MM.1S (cell line): ENCODE results near the gene IQGAP2.

Experiments
- DNase-seq: peaks from one replicate; pipeline ENCODE4 v3.0.0-alpha.2; 2015
- H2AFZ ChIP-seq: fragments of 300-600 bp; sonication (generic); 2 replicates; pipeline ENCODE4 v1.6.0; 2016; ENCODE audit warnings: antibody characterized with exemption, low read length
- H3F3A ChIP-seq: fragments of 300-600 bp; sonication (generic); 2 replicates; pipeline ENCODE4 v1.6.1; 2016; ENCODE audit warnings: mild to moderate bottlenecking, antibody characterized with exemption, low read length, moderate library complexity, mixed read lengths; ENCODE audit not compliant: insufficient read depth
- H3K27ac ChIP-seq: fragments of 300-600 bp; sonication (generic); 2 replicates; pipeline ENCODE4 v1.5.1; 2016; ENCODE audit warnings: mild to moderate bottlenecking, low read length
- H3K27me3 ChIP-seq: fragments of 300-600 bp; sonication (generic); replicated peaks from 2 replicates; pipeline ENCODE4 v1.6.0; 2016; ENCODE audit warnings: low read length; ENCODE audit not compliant: insufficient read depth
- H3K36me3 ChIP-seq: fragments of 300-600 bp; sonication (generic); replicated peaks from 2 replicates; pipeline ENCODE4 v1.6.1; 2016; ENCODE audit warnings: mild to moderate bottlenecking, low read length, mixed read lengths; ENCODE audit not compliant: insufficient read depth
- H3K4me1 ChIP-seq: fragments of 300-600 bp; sonication (generic); 2 replicates; pipeline ENCODE4 v1.6.1; 2016; ENCODE audit warnings: low read length, mixed read lengths
- H3K4me2 ChIP-seq: fragments of 300-600 bp; sonication (generic); 2 replicates; pipeline ENCODE4 v1.6.0; 2016; ENCODE audit warnings: low read depth, low read length
- H3K4me3 ChIP-seq: fragments of 300-600 bp; sonication (generic); 2 replicates; pipeline ENCODE4 v1.5.1; 2016; ENCODE audit warnings: low read length, mixed read lengths
- H3K79me2 ChIP-seq: fragments of 300-600 bp; sonication (generic); 2 replicates; pipeline ENCODE4 v1.6.1; 2016; ENCODE audit warnings: mixed run types, low read length, mixed read lengths
- H3K9ac ChIP-seq: fragments of 300-600 bp; sonication (generic); 2 replicates; pipeline ENCODE4 v1.6.1; 2016; ENCODE audit warnings: low read length, mixed read lengths
- H3K9me2 ChIP-seq: fragments of 300-600 bp; sonication (generic); replicated peaks from 2 replicates; pipeline ENCODE4 v1.6.1; 2016; ENCODE audit warnings: mild to moderate bottlenecking, low read length, mixed read lengths; ENCODE audit not compliant: insufficient read depth
- H3K9me3 ChIP-seq: fragments of 300-600 bp; sonication (generic); replicated peaks from 2 replicates; pipeline ENCODE4 v1.6.1; 2016; ENCODE audit warnings: mild to moderate bottlenecking, low read length, mixed read lengths; ENCODE audit not compliant: insufficient read depth
- H4K20me1 ChIP-seq: fragments of 300-600 bp; sonication (generic); 2 replicates; pipeline ENCODE4 v1.6.1; 2016; ENCODE audit warnings: mild to moderate bottlenecking, low read length, moderate library complexity, mixed read lengths; ENCODE audit not compliant: insufficient read depth
- EZH2 ChIP-seq: fragments of 300-600 bp; sonication (generic); optimal IDR thresholded peaks from 2 replicates; pipeline ENCODE3; 2017; ENCODE audit warnings: low read depth, mild to moderate bottlenecking, antibody characterized with exemption, low read length, mixed read lengths
- EZH2phosphoT487 ChIP-seq: fragments of 300-600 bp; sonication (generic); IDR thresholded peaks from 2 replicates; pipeline ENCODE4 v1.6.1; 2018; ENCODE audit warnings: antibody characterized with exemption, low read length
- TF ChIP-seq, protein P1 (sequence below): fragments of 300-600 bp; sonication (generic); IDR thresholded peaks from 2 replicates; pipeline ENCODE4 v1.5.1; 2016; ENCODE audit warnings: antibody characterized with exemption, low read length, mixed read lengths

Gene IQGAP2

DNA sequence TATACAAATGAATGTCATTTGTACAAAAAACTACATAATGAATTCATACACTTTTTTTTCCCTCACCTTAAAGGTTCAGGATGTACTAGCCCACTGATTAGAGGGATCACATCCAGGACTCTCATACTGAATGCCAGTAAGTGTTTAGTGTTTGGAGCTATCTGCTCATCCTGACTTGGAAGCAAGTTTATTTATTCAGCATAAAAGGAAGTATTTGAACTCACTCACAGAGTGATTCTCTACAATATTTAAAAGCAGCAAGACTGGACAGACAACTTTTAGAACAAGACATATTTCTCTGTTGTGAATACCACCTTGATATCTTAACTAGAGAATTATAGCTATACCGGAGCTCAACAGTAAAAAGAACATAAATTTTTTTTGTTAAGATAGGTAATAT lies 14.8 kb upstream of the IQGAP2 start:
- Histone ChIP-seq H3K27me3 (no peaks in the 10 kb centered on the region), H3K9me2 (no peaks in the 10 kb centered on the region), H3F3A (no peaks in the 10 kb centered on the region), H3K9ac (no peak overlapping the region), H3K79me2 (no peaks in the 10 kb centered on the region), H3K36me3 (no peaks in the 10 kb centered on the region), H3K9me3 (no peaks in the 10 kb centered on the region), H3K27ac (no peak overlapping the region), H3K4me1 (no peaks in the 10 kb centered on the region), H3K4me2 (no peak overlapping the region), H4K20me1 (no peaks in the 10 kb centered on the region), H3K4me3 (no peak overlapping the region), H2AFZ (no peak overlapping the region)
- no peak for DNase-seq
- no peak for TF ChIP-seq EZH2phosphoT487
- TF ChIP-seq EZH2: no peak
- TF ChIP-seq, protein P1, sequence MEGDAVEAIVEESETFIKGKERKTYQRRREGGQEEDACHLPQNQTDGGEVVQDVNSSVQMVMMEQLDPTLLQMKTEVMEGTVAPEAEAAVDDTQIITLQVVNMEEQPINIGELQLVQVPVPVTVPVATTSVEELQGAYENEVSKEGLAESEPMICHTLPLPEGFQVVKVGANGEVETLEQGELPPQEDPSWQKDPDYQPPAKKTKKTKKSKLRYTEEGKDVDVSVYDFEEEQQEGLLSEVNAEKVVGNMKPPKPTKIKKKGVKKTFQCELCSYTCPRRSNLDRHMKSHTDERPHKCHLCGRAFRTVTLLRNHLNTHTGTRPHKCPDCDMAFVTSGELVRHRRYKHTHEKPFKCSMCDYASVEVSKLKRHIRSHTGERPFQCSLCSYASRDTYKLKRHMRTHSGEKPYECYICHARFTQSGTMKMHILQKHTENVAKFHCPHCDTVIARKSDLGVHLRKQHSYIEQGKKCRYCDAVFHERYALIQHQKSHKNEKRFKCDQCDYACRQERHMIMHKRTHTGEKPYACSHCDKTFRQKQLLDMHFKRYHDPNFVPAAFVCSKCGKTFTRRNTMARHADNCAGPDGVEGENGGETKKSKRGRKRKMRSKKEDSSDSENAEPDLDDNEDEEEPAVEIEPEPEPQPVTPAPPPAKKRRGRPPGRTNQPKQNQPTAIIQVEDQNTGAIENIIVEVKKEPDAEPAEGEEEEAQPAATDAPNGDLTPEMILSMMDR: no peak

DNA sequence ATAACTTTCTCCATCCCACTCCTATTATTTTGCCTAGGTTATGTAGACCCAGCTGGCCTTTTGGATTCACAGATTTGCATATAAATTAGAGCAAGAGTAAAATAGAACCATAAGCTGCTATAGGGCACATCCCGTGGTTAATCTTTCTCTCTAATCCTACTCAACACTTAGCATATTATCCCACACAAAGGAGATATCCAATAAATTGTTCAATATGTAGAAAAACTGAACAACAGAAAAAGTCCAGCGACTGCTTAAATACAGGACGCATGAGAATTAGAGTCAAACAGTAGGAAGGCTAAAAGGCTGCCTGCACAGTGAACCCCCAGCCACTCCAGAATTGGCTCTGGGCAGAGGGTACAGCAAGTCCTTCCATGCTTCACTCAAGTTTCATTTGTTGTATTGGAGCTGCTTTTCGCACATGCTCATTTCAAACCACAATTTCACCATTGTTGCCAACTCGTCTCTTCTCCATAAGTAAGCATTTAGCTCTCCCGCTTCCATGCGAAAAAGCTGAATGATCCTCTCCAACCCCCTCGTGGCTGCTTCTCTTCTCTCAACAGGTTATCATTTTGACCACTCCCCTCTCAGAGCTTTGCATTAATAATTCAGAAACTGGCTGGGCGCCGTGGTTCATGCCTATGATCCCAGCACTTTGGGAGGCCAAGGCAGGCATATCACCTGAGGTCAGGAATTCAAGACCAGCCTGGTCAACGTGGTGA lies 14.1 kb upstream of the IQGAP2 start:
- H4K20me1 ChIP-seq: no peaks in the 10 kb centered on the region
- no peaks in the 10 kb centered on the region for H3F3A ChIP-seq
- H3K4me1 ChIP-seq: no peaks in the 10 kb centered on the region
- H3K9me3 ChIP-seq: no peaks in the 10 kb centered on the region
- H3K9ac ChIP-seq: no peak overlapping the region
- H3K4me3 ChIP-seq: no peak overlapping the region
- TF ChIP-seq EZH2phosphoT487 (no peak), EZH2 (no peak)
- TF ChIP-seq, protein P1: no peak
- no peaks in the 10 kb centered on the region for H3K27me3 ChIP-seq
- H3K36me3 ChIP-seq: no peaks in the 10 kb centered on the region
- H3K79me2 ChIP-seq: no peaks in the 10 kb centered on the region
- H3K27ac ChIP-seq: no peak overlapping the region
- no peaks in the 10 kb centered on the region for H3K9me2 ChIP-seq
- no peak overlapping the region for H2AFZ ChIP-seq
- no peak for DNase-seq
- no peak overlapping the region for H3K4me2 ChIP-seq

DNA sequence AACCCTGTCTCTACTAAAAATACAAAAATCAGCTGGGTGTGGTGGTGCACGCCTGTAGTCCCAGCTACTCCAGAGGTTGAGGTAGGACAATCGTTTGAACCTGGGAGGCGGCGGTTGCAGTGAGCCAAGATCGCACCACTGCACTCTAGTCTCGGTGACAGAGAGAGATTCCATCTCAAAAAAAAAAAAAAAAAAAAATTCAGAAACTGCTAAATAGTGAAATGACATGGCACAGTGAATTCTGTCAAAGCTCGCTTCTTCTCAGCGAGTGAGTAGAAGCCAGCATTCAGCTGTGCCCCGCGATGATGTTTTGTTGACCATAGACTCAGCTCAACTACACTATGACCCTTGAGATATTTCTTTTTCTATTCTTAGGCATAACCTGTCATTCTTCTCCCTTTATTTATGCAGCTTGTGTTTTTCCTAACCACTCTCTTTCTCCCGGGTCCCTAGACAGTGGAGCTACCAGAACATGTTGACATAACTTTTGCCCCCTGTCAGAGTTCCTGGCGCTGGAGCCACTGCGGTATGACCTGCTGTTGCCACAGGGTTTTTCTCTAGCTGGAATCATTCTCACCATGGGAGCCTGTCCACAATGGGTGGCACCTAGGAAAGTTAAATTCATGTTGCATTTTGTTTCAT lies 13.5 kb upstream of the IQGAP2 start:
- Histone ChIP-seq H3K4me3 (no peak overlapping the region), H3K27me3 (no peaks in the 10 kb centered on the region), H3K36me3 (no peaks in the 10 kb centered on the region), H4K20me1 (no peaks in the 10 kb centered on the region), H3K9ac (no peak overlapping the region), H3K9me3 (no peaks in the 10 kb centered on the region), H3F3A (no peaks in the 10 kb centered on the region), H2AFZ (no peak overlapping the region), H3K4me1 (no peaks in the 10 kb centered on the region), H3K9me2 (no peaks in the 10 kb centered on the region), H3K79me2 (no peaks in the 10 kb centered on the region), H3K27ac (no peak overlapping the region), H3K4me2 (no peak overlapping the region)
- TF ChIP-seq EZH2phosphoT487: no peak
- TF ChIP-seq, protein P1: no peak
- TF ChIP-seq EZH2: no peak
- no peak for DNase-seq
